ENCODE results near the gene DPCD.

DNA sequence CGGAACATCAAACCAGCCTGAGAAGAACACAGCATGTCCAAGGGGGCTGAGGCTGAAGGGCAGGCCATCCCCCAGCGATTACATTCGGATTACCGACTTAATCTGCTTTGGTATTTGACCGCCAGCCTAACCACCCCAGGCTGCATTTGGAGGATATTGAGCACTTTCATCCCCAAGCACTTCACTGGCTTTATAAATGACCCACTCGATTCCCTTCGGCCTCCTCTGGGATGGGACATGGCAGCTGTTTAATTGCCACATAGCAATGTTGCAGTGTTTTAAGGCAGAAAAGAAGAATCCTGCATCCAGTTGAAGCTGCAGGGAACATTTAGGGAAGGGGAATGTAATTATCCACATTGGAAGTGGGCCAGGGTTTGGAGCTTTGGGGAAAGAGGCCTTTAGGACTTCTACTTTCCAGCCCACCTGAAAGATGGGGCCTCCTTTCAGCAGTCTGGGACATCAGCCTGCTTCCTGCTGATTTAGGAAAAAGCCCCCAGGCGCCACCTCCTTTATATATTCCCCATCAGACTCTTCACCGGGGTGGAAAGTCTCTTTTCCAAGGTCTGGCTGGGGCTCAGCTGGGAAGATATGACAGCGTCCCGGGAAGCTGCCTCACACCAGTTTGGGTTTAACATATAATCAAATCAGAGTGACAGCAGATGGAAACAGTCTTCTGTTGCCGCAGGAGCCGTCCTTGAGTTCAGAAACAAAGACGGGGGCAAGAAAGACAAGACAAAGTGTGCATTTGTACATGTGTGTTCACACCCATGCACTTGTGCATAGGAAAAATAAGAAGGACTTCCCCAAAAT is 9.2 kb downstream of the DPCD start:
- TF ChIP-seq POLR2A (IDR thresholded peaks at IDR 0.05) (no peak), POLR2AphosphoS5 (IDR thresholded peaks at IDR 0.05) (no peak)
- TF ChIP-seq, protein P1, sequence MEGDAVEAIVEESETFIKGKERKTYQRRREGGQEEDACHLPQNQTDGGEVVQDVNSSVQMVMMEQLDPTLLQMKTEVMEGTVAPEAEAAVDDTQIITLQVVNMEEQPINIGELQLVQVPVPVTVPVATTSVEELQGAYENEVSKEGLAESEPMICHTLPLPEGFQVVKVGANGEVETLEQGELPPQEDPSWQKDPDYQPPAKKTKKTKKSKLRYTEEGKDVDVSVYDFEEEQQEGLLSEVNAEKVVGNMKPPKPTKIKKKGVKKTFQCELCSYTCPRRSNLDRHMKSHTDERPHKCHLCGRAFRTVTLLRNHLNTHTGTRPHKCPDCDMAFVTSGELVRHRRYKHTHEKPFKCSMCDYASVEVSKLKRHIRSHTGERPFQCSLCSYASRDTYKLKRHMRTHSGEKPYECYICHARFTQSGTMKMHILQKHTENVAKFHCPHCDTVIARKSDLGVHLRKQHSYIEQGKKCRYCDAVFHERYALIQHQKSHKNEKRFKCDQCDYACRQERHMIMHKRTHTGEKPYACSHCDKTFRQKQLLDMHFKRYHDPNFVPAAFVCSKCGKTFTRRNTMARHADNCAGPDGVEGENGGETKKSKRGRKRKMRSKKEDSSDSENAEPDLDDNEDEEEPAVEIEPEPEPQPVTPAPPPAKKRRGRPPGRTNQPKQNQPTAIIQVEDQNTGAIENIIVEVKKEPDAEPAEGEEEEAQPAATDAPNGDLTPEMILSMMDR (IDR thresholded peaks at IDR 0.05) = no peak
